ENCODE data around the gene PARD3.

Gene PARD3

GRCh38 chr10:34526186-34526585 lies 288.9 kb downstream of the PARD3 start:
- POLR2A ChIA-PET = interaction anchor here (0.5 kb wide), 1 partner anchor 28 kb away, joined by 3 read pairs; no protein-coding TSS in a partner anchor
- CTCF ChIA-PET = no interaction called here
- no peak for DNase-seq (ENCODE audit: extremely low spot score)
- no peak for TF ChIP-seq ELF4 (IDR thresholded peaks at IDR 0.05)
- TF ChIP-seq TARDBP (IDR thresholded peaks at IDR 0.05) = no peak
- no peak for TF ChIP-seq BHLHE40 (IDR thresholded peaks at IDR 0.05; ENCODE audit: borderline replicate concordance)
- no peak for TF ChIP-seq FOXM1 (IDR thresholded peaks at IDR 0.05; ENCODE audit: borderline replicate concordance)
- TF ChIP-seq SP1 (IDR thresholded peaks at IDR 0.05) = no peak
- TF ChIP-seq CTBP1 (IDR thresholded peaks at IDR 0.05; ENCODE audit: borderline replicate concordance) = no peak
- TF ChIP-seq, protein P1, sequence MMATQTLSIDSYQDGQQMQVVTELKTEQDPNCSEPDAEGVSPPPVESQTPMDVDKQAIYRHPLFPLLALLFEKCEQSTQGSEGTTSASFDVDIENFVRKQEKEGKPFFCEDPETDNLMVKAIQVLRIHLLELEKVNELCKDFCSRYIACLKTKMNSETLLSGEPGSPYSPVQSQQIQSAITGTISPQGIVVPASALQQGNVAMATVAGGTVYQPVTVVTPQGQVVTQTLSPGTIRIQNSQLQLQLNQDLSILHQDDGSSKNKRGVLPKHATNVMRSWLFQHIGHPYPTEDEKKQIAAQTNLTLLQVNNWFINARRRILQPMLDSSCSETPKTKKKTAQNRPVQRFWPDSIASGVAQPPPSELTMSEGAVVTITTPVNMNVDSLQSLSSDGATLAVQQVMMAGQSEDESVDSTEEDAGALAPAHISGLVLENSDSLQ (IDR thresholded peaks at IDR 0.05) = no peak
- no peak for TF ChIP-seq FOXK2 (IDR thresholded peaks at IDR 0.05)
- no peak for TF ChIP-seq LEF1 (IDR thresholded peaks at IDR 0.05; ENCODE audit: borderline replicate concordance)
- no peak for TF ChIP-seq NFRKB (IDR thresholded peaks at IDR 0.05)
- no peak for TF ChIP-seq ARNT (IDR thresholded peaks at IDR 0.05)

DNA sequence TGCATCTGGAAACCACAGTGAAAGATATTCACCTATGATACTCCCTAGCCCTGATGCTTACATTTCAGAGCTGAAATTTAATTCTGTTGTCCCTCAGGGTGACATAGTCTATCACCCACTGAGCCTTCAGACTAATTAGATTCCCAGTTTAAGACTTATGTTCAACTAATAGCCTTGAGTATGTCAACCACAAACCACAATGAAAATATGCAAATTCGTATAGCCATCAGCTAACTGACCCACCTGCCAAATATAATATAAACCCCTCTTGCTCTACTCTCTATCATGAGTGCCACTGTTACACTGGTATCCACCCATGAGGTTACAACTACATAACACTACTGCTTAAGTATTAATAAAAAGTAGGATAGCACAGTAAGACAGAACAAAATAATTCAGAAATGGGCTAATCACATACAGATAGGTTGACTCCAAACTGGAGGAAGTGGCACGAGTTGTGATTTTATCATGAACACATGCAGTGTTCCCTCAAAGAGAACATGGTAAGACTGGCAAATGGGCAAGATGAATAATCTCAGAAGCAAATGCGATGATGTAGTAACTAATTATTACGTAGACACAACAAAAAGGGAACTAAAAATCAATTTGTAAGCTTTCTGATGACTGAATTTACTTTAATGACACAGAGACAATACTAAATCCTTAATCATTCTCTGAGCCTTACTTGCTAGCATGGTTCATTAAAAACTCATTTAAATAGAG lies 290.6 kb downstream of the PARD3 start:
- ChIA-PET CTCF (interaction anchor here (1.3 kb wide), 1 partner anchor 114 kb away, joined by 5 read pairs; no protein-coding TSS in a partner anchor), POLR2A (no interaction called here)
- TF ChIP-seq ELF4 (IDR thresholded peaks at IDR 0.05) (no peak), FOXM1 (IDR thresholded peaks at IDR 0.05; ENCODE audit: borderline replicate concordance) (no peak), FOXA1 (IDR thresholded peaks at IDR 0.05) (no peak), CTBP1 (IDR thresholded peaks at IDR 0.05; ENCODE audit: borderline replicate concordance) (no peak), LEF1 (IDR thresholded peaks at IDR 0.05; ENCODE audit: borderline replicate concordance) (no peak), ZNF384 (IDR thresholded peaks at IDR 0.05) (no peak), L3MBTL2 (conservative IDR thresholded peaks at IDR 0.05) (no peak), SP1 (IDR thresholded peaks at IDR 0.05) (no peak), HDGF (IDR thresholded peaks at IDR 0.05; ENCODE audit: borderline replicate concordance) (no peak), FOXK2 (IDR thresholded peaks at IDR 0.05) (no peak), ARNT (IDR thresholded peaks at IDR 0.05) (no peak), NFRKB (IDR thresholded peaks at IDR 0.05) (no peak), TARDBP (IDR thresholded peaks at IDR 0.05) (no peak), SUZ12 (IDR thresholded peaks at IDR 0.05) (no peak)
- TF ChIP-seq, protein P1 (IDR thresholded peaks at IDR 0.05) = no peak
- no peak for DNase-seq (ENCODE audit: extremely low spot score)

GRCh38 chr10:34523017-34523767 lies 291.9 kb downstream of the PARD3 start:
- CTCF ChIA-PET = interaction anchor here (1.8 kb wide), 1 partner anchor 115 kb away, joined by 5 read pairs; no protein-coding TSS in a partner anchor
- POLR2A ChIA-PET = no interaction called here
- no peak for DNase-seq (ENCODE audit: extremely low spot score)
- no peak for TF ChIP-seq NFRKB (IDR thresholded peaks at IDR 0.05)
- no peak for TF ChIP-seq ARNT (IDR thresholded peaks at IDR 0.05)
- TF ChIP-seq TARDBP (IDR thresholded peaks at IDR 0.05) = no peak
- TF ChIP-seq BHLHE40 (IDR thresholded peaks at IDR 0.05; ENCODE audit: borderline replicate concordance) = no peak
- TF ChIP-seq CTBP1 (IDR thresholded peaks at IDR 0.05; ENCODE audit: borderline replicate concordance) = no peak
- TF ChIP-seq FOXK2 (IDR thresholded peaks at IDR 0.05) = no peak
- TF ChIP-seq HDGF (IDR thresholded peaks at IDR 0.05; ENCODE audit: borderline replicate concordance) = no peak
- TF ChIP-seq L3MBTL2 (conservative IDR thresholded peaks at IDR 0.05) = no peak
- no peak for TF ChIP-seq LEF1 (IDR thresholded peaks at IDR 0.05; ENCODE audit: borderline replicate concordance)
- TF ChIP-seq SUZ12 (IDR thresholded peaks at IDR 0.05) = no peak
- no peak for TF ChIP-seq ZNF384 (IDR thresholded peaks at IDR 0.05)
- TF ChIP-seq FOXM1 (IDR thresholded peaks at IDR 0.05; ENCODE audit: borderline replicate concordance) = no peak
- no peak for TF ChIP-seq FOXA1 (IDR thresholded peaks at IDR 0.05)
- TF ChIP-seq, protein P1 (IDR thresholded peaks at IDR 0.05) = no peak
- no peak for TF ChIP-seq SP1 (IDR thresholded peaks at IDR 0.05)
- TF ChIP-seq ELF4 (IDR thresholded peaks at IDR 0.05) = no peak

DNA sequence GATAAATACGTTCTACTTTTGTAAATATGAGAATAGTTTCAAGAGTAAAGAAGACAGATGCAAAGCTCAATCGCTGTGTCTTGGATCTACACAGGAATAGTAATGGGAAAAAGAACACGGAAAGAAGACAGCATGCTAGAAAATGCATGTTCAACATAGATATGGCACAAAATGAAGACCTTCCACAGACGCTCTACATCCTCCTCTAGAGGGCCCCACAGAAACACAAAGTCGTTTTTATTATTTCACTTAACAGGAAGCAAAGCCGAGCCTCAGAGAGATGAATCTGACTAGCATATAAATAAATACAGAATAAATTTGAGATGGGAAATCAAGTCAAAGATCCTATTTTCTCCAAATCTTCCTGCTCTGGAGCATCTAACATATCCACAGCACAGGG lies 292.6 kb downstream of the PARD3 start:
- TF ChIP-seq, protein P1 (IDR thresholded peaks at IDR 0.05) = no peak
- TF ChIP-seq NFRKB (IDR thresholded peaks at IDR 0.05) (no peak), ELF4 (IDR thresholded peaks at IDR 0.05) (no peak), HDGF (IDR thresholded peaks at IDR 0.05; ENCODE audit: borderline replicate concordance) (no peak)
- no peak for DNase-seq (ENCODE audit: extremely low spot score)
- CTCF ChIA-PET = interaction anchor here (0.6 to 1.8 kb wide), 2 partner anchors 44 to 115 kb away, joined by 3 to 5 read pairs; no protein-coding TSS in a partner anchor
- POLR2A ChIA-PET = no interaction called here

DNA sequence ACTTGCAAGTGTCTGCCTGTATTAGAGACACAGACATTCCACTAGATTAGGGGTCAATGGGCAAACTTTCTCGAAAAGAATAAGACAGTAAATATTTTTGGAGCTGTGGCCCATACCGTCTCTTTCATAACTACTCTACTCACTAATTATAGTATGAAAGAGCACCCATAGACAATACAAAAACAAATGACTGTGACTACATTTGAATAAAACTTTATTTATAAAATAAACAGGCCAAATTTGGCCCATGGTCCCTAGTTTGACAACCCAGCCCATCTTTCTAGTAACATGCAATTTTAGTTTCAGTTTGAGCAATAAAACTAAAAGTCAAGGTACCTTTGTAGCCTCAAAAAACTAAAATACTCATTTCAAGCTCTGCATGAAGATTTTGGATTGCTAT lies 294.6 kb downstream of the PARD3 start:
- DNase-seq (ENCODE audit: extremely low spot score) = no peak
- CTCF ChIA-PET = interaction anchor here (1.1 kb wide), 1 partner anchor 118 kb away, joined by 4 read pairs; no protein-coding TSS in a partner anchor
- no peak for TF ChIP-seq FOXK2 (IDR thresholded peaks at IDR 0.05)
- no peak for TF ChIP-seq BHLHE40 (IDR thresholded peaks at IDR 0.05; ENCODE audit: borderline replicate concordance)
- TF ChIP-seq L3MBTL2 (conservative IDR thresholded peaks at IDR 0.05) = no peak
- no peak for TF ChIP-seq SUZ12 (IDR thresholded peaks at IDR 0.05)
- no peak for TF ChIP-seq NFRKB (IDR thresholded peaks at IDR 0.05)
- no peak for TF ChIP-seq TARDBP (IDR thresholded peaks at IDR 0.05)
- no peak for TF ChIP-seq LEF1 (IDR thresholded peaks at IDR 0.05; ENCODE audit: borderline replicate concordance)
- no peak for TF ChIP-seq HDGF (IDR thresholded peaks at IDR 0.05; ENCODE audit: borderline replicate concordance)
- TF ChIP-seq FOXM1 (IDR thresholded peaks at IDR 0.05; ENCODE audit: borderline replicate concordance) = no peak
- no peak for TF ChIP-seq FOXA1 (IDR thresholded peaks at IDR 0.05)
- TF ChIP-seq ZNF384 (IDR thresholded peaks at IDR 0.05) = no peak
- TF ChIP-seq, protein P1 (IDR thresholded peaks at IDR 0.05) = no peak
- POLR2A ChIA-PET = no interaction called here
